Parathyroid adenoma (tissue), 2 donors: ENCODE measurements around the gene AFAP1L2.

Experiments
- H2AFZ ChIP-seq: fragments of 300-600 bp; sonication (generic); one replicate; pipeline ENCODE4 v1.7.0; 2017; ENCODE audit warnings: antibody characterized with exemption, mild to moderate bottlenecking
- H3K27ac ChIP-seq: fragments of 300-600 bp; sonication (generic); one replicate; pipeline ENCODE4 v1.7.0; 2017
- H3K27me3 ChIP-seq: fragments of 300-600 bp; sonication (generic); one replicate; pipeline ENCODE4 v1.7.0; 2017; ENCODE audit warnings: low read length; ENCODE audit not compliant: control insufficient read depth, insufficient read depth
- H3K36me3 ChIP-seq: fragments of 300-600 bp; sonication (generic); one replicate; pipeline ENCODE4 v1.7.0; 2017; ENCODE audit warnings: low read length; ENCODE audit not compliant: control insufficient read depth, insufficient read depth
- H3K4me1 ChIP-seq: fragments of 300-600 bp; sonication (generic); one replicate; pipeline ENCODE4 v1.7.0; 2017; ENCODE audit warnings: control low read depth
- H3K4me2 ChIP-seq: fragments of 300-600 bp; sonication (generic); one replicate; pipeline ENCODE4 v1.7.0; 2017; ENCODE audit warnings: low read length
- H3K4me3 ChIP-seq: fragments of 300-600 bp; sonication (generic); one replicate; pipeline ENCODE4 v1.7.0; 2017; ENCODE audit warnings: low read depth, low read length
- H3K79me2 ChIP-seq: fragments of 300-600 bp; sonication (generic); one replicate; pipeline ENCODE4 v1.7.0; 2017; ENCODE audit warnings: control low read depth
- H3K9ac ChIP-seq: fragments of 300-600 bp; sonication (generic); one replicate; pipeline ENCODE4 v1.7.0; 2017; ENCODE audit warnings: mild to moderate bottlenecking
- H3K9me3 ChIP-seq: fragments of 300-600 bp; sonication (generic); one replicate; pipeline ENCODE4 v1.7.0; 2017; ENCODE audit warnings: low read length; ENCODE audit not compliant: control insufficient read depth
- CTCF ChIP-seq: fragments of 300-600 bp; sonication (generic); IDR thresholded peaks from one replicate; pipeline ENCODE4 v1.7.0; 2017; ENCODE audit warnings: antibody characterized with exemption, mild to moderate bottlenecking
- donor health status: primary hyperparathyroidism.

Gene AFAP1L2

GRCh38 chr10:114276671-114277070 is 127.6 kb downstream of the AFAP1L2 start:
- no peak overlapping the region for H3K27ac ChIP-seq
- H3K4me2 ChIP-seq, result no peak overlapping the region
- H3K79me2 ChIP-seq, result no peaks in the 10 kb centered on the region
- H3K36me3 ChIP-seq, result no peaks in the 10 kb centered on the region
- H3K27me3 ChIP-seq, result no peaks in the 10 kb centered on the region
- H3K9ac ChIP-seq, result no peak overlapping the region
- no peaks in the 10 kb centered on the region for H3K9me3 ChIP-seq
- H3K4me3 ChIP-seq, result no peak overlapping the region
- TF ChIP-seq CTCF, result no peak
- H2AFZ ChIP-seq, result no peak overlapping the region
- H3K4me1 ChIP-seq, result peaks cover 7% of the 10 kb centered on the region

- Histone ChIP-seq H3K4me1 (peaks cover 7% of the 10 kb centered on the region), H3K9me3 (no peaks in the 10 kb centered on the region), H3K27ac (no peak overlapping the region), H3K9ac (no peak overlapping the region), H3K79me2 (no peaks in the 10 kb centered on the region), H2AFZ (no peak overlapping the region), H3K36me3 (no peaks in the 10 kb centered on the region), H3K27me3 (no peaks in the 10 kb centered on the region), H3K4me3 (no peak overlapping the region), H3K4me2 (no peak overlapping the region)
- TF ChIP-seq CTCF, result no peak
These were observed 128.2 kb downstream of the AFAP1L2 start for GRCh38 chr10:114276066-114276465.

GRCh38 chr10:114274616-114275453 is 129.5 kb downstream of the AFAP1L2 start:
- Histone ChIP-seq H3K79me2 (no peaks in the 10 kb centered on the region), H3K4me3 (no peak overlapping the region), H3K36me3 (no peaks in the 10 kb centered on the region), H3K4me2 (no peak overlapping the region), H3K27ac (no peak overlapping the region), H3K27me3 (no peaks in the 10 kb centered on the region), H3K9me3 (no peaks in the 10 kb centered on the region), H3K4me1 (peaks cover under 1% of the 10 kb centered on the region), H2AFZ (no peak overlapping the region), H3K9ac (no peak overlapping the region)
- no peak for TF ChIP-seq CTCF

GRCh38 chr10:114273910-114274309 is 130.4 kb downstream of the AFAP1L2 start:
- Histone ChIP-seq H3K27me3 (no peaks in the 10 kb centered on the region), H3K4me1 (no peaks in the 10 kb centered on the region), H2AFZ (no peak overlapping the region), H3K4me2 (no peak overlapping the region), H3K79me2 (no peaks in the 10 kb centered on the region), H3K4me3 (no peak overlapping the region), H3K9me3 (no peaks in the 10 kb centered on the region), H3K9ac (no peak overlapping the region), H3K27ac (no peak overlapping the region), H3K36me3 (no peaks in the 10 kb centered on the region)
- TF ChIP-seq CTCF, result no peak

GRCh38 chr10:114272696-114273095 is 131.6 kb downstream of the AFAP1L2 start:
- H3K4me1 ChIP-seq, result peaks cover under 1% of the 10 kb centered on the region
- no peak overlapping the region for H2AFZ ChIP-seq
- H3K79me2 ChIP-seq, result no peaks in the 10 kb centered on the region
- H3K9ac ChIP-seq, result no peak overlapping the region
- no peak overlapping the region for H3K27ac ChIP-seq
- no peaks in the 10 kb centered on the region for H3K27me3 ChIP-seq
- no peak overlapping the region for H3K4me3 ChIP-seq
- no peaks in the 10 kb centered on the region for H3K9me3 ChIP-seq
- H3K36me3 ChIP-seq, result no peaks in the 10 kb centered on the region
- TF ChIP-seq CTCF, result no peak
- no peak overlapping the region for H3K4me2 ChIP-seq
